Muscle layer of colon (tissue), 2 donors: Measurements from ENCODE around the gene PLAAT4.
"Not testable (repeated sequence)": the region's sequence is repeated elsewhere in the genome, so short reads cannot be mapped to it uniquely, and the experiment has no call there.

Experiments used
- H3K27ac ChIP-seq: one replicate; pipeline ENCODE4 v1.7.0; 2013; ENCODE audit warnings: low read depth, mild to moderate bottlenecking, low read length, moderate library complexity
- H3K27me3 ChIP-seq, 2 donors: one replicate each; pipeline ENCODE4 v1.7.0; 2013; ENCODE audit warnings: low read length in 2 of 2, mild to moderate bottlenecking in 2 of 2; ENCODE audit not compliant: insufficient read depth in 2 of 2, control insufficient read depth in 1 of 2
- H3K36me3 ChIP-seq: one replicate; pipeline ENCODE4 v1.7.0; 2013; ENCODE audit warnings: mild to moderate bottlenecking, low read length; ENCODE audit not compliant: insufficient read depth
- H3K4me1 ChIP-seq: one replicate; pipeline ENCODE4 v1.7.0; 2013; ENCODE audit warnings: mild to moderate bottlenecking, low read length; ENCODE audit not compliant: insufficient read depth
- H3K4me3 ChIP-seq, 2 donors: one replicate each; pipeline ENCODE4 v1.7.0; 2013; ENCODE audit warnings: low read length in 2 of 2, low read depth in 1 of 2, mild to moderate bottlenecking in 1 of 2, moderate library complexity in 1 of 2
- H3K9ac ChIP-seq: one replicate; pipeline ENCODE4 v1.7.0; 2013; ENCODE audit warnings: low read length
- H3K9me3 ChIP-seq: one replicate; pipeline ENCODE4 v1.7.0; 2013; ENCODE audit warnings: mild to moderate bottlenecking, low read length
- donor health status: abdominal sarcoma.
- donor health status: Adenocarcinoma of cecum.

Gene PLAAT4

GRCh38 chr11:63581224-63581623, 44.6 kb downstream of the PLAAT4 start:
- not testable (repeated sequence) for H3K27me3 ChIP-seq, H3K4me1 ChIP-seq, H3K9ac ChIP-seq, H3K9me3 ChIP-seq, H3K4me3 ChIP-seq, H3K27ac ChIP-seq
- H3K36me3 ChIP-seq = peaks cover 32% of the 10 kb centered on the region

GRCh38 chr11:63583357-63583677, 46.7 kb downstream of the PLAAT4 start:
- no peaks in the 10 kb centered on the region for H3K9me3 ChIP-seq
- H3K4me1 ChIP-seq = no peaks in the 10 kb centered on the region
- H3K36me3 ChIP-seq = peaks cover 36% of the 10 kb centered on the region
- no peak overlapping the region for H3K4me3 ChIP-seq
- no peak overlapping the region for H3K27ac ChIP-seq
- H3K27me3 ChIP-seq = no peaks in the 10 kb centered on the region
- H3K9ac ChIP-seq = no peak overlapping the region

DNA sequence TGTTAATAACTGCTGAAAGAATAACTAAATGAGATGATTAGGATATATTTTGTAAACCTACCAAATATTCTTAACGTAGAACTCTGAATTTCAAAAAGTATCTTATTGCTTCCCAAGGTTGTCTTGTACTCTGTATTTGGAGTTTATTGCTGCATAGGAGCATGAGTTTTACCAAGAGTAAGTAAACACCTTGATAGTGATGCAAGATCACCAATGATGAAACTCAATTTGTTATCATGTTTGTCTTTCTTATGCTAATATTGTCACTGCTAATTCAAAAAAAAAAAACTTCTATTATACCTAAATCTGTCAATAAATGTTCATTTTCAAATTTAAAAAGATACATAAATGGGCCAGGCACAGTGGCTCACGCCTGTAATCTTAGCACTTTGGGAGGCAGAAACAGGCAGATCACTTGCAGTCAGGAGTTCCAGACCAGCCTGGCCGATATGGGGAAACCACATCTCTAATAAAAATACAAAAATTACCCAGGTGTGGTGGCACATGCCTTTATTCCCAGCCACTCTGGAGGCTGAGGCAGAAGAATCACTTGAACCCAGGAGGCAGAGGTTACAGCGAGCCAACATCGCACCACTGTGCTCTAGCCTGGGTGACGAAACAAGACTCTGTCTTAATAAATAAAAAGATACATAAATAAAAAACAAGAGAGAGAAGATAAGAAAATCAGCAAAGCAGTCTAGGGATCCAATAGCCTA, 50.0 kb downstream of the PLAAT4 start:
- Histone ChIP-seq H3K27me3 (no peaks in the 10 kb centered on the region), H3K4me1 (no peaks in the 10 kb centered on the region), H3K9ac (no peak overlapping the region), H3K9me3 (no peaks in the 10 kb centered on the region), H3K27ac (no peak overlapping the region), H3K4me3 (no peak overlapping the region), H3K36me3 (peaks cover 51% of the 10 kb centered on the region)

DNA sequence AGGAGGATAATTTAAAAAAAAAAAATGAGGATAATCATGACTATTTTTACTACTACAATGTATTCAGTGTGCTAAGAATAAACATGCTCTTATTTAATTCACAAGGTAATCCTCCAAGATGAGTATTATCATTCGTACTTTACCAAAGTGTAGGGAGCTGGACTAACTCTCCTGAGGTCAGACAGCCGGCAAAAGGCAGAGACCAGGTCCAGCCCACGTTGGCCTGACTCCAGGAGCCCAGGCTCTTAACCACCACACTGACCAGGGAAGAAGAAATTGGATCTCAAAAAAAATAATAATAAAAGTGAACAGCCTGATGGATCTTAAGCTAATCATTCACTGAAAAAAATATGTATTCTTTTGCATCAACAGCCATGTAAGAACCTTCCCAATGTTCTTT, 52.4 kb downstream of the PLAAT4 start:
- no peaks in the 10 kb centered on the region for H3K27me3 ChIP-seq
- no peaks in the 10 kb centered on the region for H3K4me1 ChIP-seq
- no peak overlapping the region for H3K4me3 ChIP-seq
- no peaks in the 10 kb centered on the region for H3K9me3 ChIP-seq
- H3K9ac ChIP-seq = no peak overlapping the region
- H3K27ac ChIP-seq = no peak overlapping the region
- peaks cover 50% of the 10 kb centered on the region for H3K36me3 ChIP-seq

DNA sequence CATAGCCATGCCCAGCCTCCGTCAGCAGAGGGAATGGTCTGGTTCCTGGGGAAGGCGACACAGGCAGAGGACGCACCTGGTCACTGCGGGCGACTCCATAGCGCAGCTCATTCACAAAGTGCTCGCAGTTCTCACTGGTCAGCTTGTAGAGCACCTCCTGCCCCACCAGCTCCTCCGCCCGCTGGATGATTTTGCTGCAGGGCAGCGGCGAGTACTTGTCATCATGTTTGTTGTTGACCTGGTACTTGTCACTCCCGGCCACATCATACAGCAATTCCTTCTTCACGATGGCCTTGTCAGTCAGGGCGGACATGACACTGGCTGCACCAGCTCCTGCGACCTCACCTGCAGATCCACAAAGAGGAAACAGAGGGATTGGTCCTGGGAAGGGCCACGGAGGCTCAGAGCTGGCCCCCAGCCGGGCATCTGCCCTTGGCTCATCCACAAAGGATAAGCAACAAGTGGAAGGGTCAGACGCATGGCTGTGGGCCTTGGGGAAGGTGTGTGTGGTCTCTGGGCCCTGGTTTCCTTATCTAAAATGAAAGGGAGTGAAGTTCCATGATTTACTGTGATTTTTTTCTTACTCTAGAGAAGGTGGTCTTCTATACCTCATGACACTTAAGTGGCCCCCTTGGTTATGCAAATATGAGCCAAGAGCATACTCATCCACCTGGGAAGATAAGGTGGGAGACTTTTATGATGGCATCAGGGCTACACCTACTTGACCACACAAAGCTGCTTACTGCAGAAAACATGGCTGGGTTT, 53.6 kb downstream of the PLAAT4 start:
- H3K27ac ChIP-seq = no peak overlapping the region
- H3K36me3 ChIP-seq = peaks cover 57% of the 10 kb centered on the region
- no peaks in the 10 kb centered on the region for H3K9me3 ChIP-seq
- H3K4me1 ChIP-seq = no peaks in the 10 kb centered on the region
- no peak overlapping the region for H3K4me3 ChIP-seq
- H3K9ac ChIP-seq = no peak overlapping the region
- no peaks in the 10 kb centered on the region for H3K27me3 ChIP-seq

DNA sequence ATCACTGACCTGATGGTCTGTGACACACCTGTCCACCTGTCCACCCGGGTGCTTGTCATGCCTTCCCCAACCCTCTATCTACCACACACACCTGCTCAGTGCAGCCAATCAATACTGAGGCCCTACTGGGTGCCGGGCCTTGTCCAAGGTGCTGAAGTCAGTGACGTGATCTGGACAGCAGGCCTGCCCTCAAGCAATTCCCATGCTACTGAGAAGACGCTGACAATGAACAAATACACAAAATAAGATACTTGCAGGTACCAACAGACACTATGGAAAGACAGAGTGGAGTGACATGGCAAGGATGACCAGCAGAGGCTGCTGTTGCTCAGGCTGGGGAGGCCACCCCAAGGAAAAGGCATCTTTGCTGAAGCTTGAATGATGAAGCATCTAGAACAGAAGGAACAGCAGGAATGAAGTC, 56.4 kb downstream of the PLAAT4 start:
- Histone ChIP-seq H3K9me3 (no peaks in the 10 kb centered on the region), H3K4me1 (no peaks in the 10 kb centered on the region), H3K4me3 (no peak overlapping the region), H3K27me3 (no peaks in the 10 kb centered on the region), H3K36me3 (peaks cover 56% of the 10 kb centered on the region), H3K27ac (no peak overlapping the region), H3K9ac (no peak overlapping the region)

- no peaks in the 10 kb centered on the region for H3K4me1 ChIP-seq
- no peaks in the 10 kb centered on the region for H3K27me3 ChIP-seq
- H3K4me3 ChIP-seq = no peak overlapping the region
- no peaks in the 10 kb centered on the region for H3K9me3 ChIP-seq
- no peak overlapping the region for H3K27ac ChIP-seq
- H3K9ac ChIP-seq = no peak overlapping the region
- H3K36me3 ChIP-seq = peaks cover 44% of the 10 kb centered on the region
These were observed 58.7 kb downstream of the PLAAT4 start for GRCh38 chr11:63595296-63595695.
